ENCODE results near the gene RXRA. TPM values are rescaled to one million over a fixed set of nuclear protein-coding genes. Genes with fewer than 3 reads are reported as not detected.

The RXRA gene
- total RNA-seq, 1 experiment from 2014 or later: 29.9 TPM

DNA sequence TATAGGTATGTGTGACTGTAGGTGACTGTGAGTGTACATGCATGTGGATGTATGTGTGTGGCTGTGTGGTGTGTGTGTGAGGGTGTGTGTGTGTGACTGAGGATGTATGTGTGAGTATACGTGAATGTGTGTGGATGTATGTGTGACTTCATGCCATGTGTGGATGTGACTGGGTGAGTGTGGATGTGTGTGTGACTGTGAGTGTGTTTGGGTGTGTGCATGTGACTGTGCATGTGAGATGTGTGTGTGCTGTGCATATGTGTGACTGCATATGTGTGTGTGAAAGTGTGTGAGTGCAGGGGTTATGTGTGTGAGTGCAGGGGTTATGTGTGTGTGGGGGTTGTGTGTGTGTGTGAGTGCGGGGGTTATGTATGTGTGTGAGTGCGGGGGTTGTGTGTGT is 42.3 kb downstream of the RXRA start:
- no peak overlapping the region for H2BK5ac ChIP-seq (ENCODE audit: insufficient read length, low read length)
- Mint-ChIP-seq H3K9me3 (no peaks in the 10 kb centered on the region), H3K36me3 (ENCODE audit: insufficient read depth in 1 of 3, low read depth in 3 of 3) (no peaks in the 10 kb centered on the region; a peak in 1 of 7 replicates), H3K4me3 (no peak overlapping the region), H3K27me3 (ENCODE audit: low read depth) (no peaks in the 10 kb centered on the region), H3K4me1 (peaks cover 0 to 12% of the 10 kb centered on the region in 2 experiments; a peak in 2 of 4 replicates), H3K27ac (peak overlapping the region in 2 of 3 experiments; percentile 53 to 56; a peak in 3 of 7 replicates)
- no peak overlapping the region for H3K4ac ChIP-seq (ENCODE audit: low read depth, low read length)
- H3K9me3 ChIP-seq (ENCODE audit: control insufficient read depth, low read depth, low read length): no peaks in the 10 kb centered on the region
- no peak overlapping the region for H2AK5ac ChIP-seq (ENCODE audit: insufficient read length, low read length)
- H3K23me2 ChIP-seq (ENCODE audit: insufficient read length, low read depth, low read length, poor library complexity, severe bottlenecking): no peaks in the 10 kb centered on the region
- H3K14ac ChIP-seq (ENCODE audit: insufficient read depth, low read length): no peak overlapping the region; the same call in 1 of the 2 replicates
- H3K23ac ChIP-seq (ENCODE audit: insufficient read length, low read depth, low read length): no peak overlapping the region
- no peak overlapping the region for H3K18ac ChIP-seq (ENCODE audit: insufficient read length, low read depth, low read length)
- H4K20me1 ChIP-seq (ENCODE audit: control insufficient read depth, insufficient read depth, insufficient read length): no peaks in the 10 kb centered on the region
- H3K79me1 ChIP-seq (ENCODE audit: insufficient read depth, low read depth, low read length, poor library complexity, severe bottlenecking): no peaks in the 10 kb centered on the region
- H3K4me1 ChIP-seq (ENCODE audit: insufficient read depth, low read length): no peaks in the 10 kb centered on the region
- DNase-seq: no peak
- H3T11ph ChIP-seq (ENCODE audit: low read length): no peak overlapping the region
- TF ChIP-seq, protein P1, sequence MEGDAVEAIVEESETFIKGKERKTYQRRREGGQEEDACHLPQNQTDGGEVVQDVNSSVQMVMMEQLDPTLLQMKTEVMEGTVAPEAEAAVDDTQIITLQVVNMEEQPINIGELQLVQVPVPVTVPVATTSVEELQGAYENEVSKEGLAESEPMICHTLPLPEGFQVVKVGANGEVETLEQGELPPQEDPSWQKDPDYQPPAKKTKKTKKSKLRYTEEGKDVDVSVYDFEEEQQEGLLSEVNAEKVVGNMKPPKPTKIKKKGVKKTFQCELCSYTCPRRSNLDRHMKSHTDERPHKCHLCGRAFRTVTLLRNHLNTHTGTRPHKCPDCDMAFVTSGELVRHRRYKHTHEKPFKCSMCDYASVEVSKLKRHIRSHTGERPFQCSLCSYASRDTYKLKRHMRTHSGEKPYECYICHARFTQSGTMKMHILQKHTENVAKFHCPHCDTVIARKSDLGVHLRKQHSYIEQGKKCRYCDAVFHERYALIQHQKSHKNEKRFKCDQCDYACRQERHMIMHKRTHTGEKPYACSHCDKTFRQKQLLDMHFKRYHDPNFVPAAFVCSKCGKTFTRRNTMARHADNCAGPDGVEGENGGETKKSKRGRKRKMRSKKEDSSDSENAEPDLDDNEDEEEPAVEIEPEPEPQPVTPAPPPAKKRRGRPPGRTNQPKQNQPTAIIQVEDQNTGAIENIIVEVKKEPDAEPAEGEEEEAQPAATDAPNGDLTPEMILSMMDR (conservative IDR thresholded peaks at IDR 0.05): no peak
- H3K56ac ChIP-seq (ENCODE audit: insufficient read length, low read depth, low read length): no peak overlapping the region
- H3K79me2 ChIP-seq (ENCODE audit: insufficient read depth, low read length): peaks cover 3% of the 10 kb centered on the region; the same call in 1 of the 2 replicates
- no peak overlapping the region for H2BK20ac ChIP-seq (ENCODE audit: low read depth, low read length, poor library complexity, severe bottlenecking)
- H2AFZ ChIP-seq (ENCODE audit: low read length): no peak overlapping the region
- H4K91ac ChIP-seq (ENCODE audit: insufficient read length, low read depth, low read length): no peak overlapping the region
- no peaks in the 10 kb centered on the region for H3K27me3 ChIP-seq (ENCODE audit: insufficient read depth, low read length)
- H3K9ac ChIP-seq (ENCODE audit: extremely low read depth, insufficient read length, low read length): no peak overlapping the region
- WGBS (ENCODE audit: extremely low coverage, insufficient read length, low lambda C conversion rate): 100% methylated on average over 1 of the region's 3 CpGs
- no peak overlapping the region for H3K27ac ChIP-seq (ENCODE audit: insufficient read length, low read depth, low read length)
- no peak overlapping the region for H2BK12ac ChIP-seq (ENCODE audit: insufficient read length, low read depth, low read length)
- no peak overlapping the region for H4K8ac ChIP-seq (replicated peaks; ENCODE audit: insufficient read length, low read depth, low read length)
- no peak overlapping the region for H3K4me2 ChIP-seq (ENCODE audit: insufficient read depth, insufficient read length, low read length)
- no peak overlapping the region for H2BK120ac ChIP-seq (ENCODE audit: low read depth, low read length, poor library complexity, severe bottlenecking)
- no peak overlapping the region for H2BK15ac ChIP-seq (ENCODE audit: low read depth, low read length)
- H4K5ac ChIP-seq (ENCODE audit: insufficient read length, low read depth, low read length): no peak overlapping the region
